ENCODE measurements around the gene FAM209B.

GRCh38 chr20:56517211-56517610 is 15.8 kb upstream of the FAM209B start:
- TF ChIP-seq CTCF (IDR thresholded peaks at IDR 0.05 in 4 of 5, conservative IDR thresholded peaks at IDR 0.05 in 1 of 5) (no peak), POLR2A (IDR thresholded peaks at IDR 0.05) (no peak)

All from gastrocnemius medialis (tissue), 4 donors.